Measurements from ENCODE around the gene IL12B. TPM values are rescaled to one million over a fixed set of nuclear protein-coding genes. Genes with fewer than 3 reads are reported as not detected.

Gene IL12B
- total RNA-seq, 2 experiments from 2014 or later = not detected

DNA sequence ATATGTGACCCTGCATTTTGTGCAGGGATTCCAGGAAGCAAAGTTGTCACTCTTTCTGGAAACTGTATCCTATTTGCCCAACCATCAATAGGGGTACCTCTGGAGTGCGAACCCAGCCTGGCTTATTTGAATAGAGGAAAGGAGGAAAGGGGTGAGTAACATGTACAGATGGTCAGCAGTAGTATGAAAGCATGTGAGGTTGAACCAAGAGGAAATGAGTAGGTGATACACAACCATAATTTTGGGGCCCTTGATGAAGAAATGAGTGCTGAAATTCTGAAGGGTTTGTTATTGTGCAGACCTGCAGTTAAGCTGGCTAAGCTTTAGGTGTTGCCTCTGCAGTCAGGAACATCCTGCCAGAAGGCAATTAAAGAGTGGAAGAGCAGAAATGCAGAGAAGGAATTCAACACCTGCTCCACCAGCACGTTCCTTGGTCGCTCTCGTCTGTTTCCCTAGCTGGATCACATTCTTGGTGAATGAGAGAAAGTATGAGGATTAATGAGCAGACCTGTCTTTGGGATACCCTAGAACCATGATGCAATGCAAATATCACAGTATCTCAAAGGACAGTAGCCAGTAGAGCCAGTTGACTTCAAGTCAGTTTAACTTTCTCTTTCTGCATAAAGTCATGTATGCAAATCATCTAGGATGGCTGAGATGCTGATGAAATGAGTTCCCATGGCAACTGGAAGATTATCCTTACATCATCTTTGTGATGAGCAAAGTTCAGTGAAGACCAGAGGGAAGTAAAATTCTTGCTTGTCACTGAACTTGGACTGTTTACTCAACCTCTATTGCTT, 13.2 kb upstream of the IL12B start:
- peaks cover 12% of the 10 kb centered on the region for H3K9me3 Mint-ChIP-seq (ENCODE audit: insufficient read depth)
- ATAC-seq (no peak), DNase-seq (no peak)
- POLR2A ChIA-PET = interaction anchor here (0.7 kb wide), 1 partner anchor 18 kb away, joined by 4 read pairs; no protein-coding TSS in a partner anchor
- peak overlapping the region; percentile 36 for H3K27ac Mint-ChIP-seq
- H3K27me3 Mint-ChIP-seq (ENCODE audit: low read depth) = peaks cover 10% of the 10 kb centered on the region
- H3K4me3 Mint-ChIP-seq = no peak overlapping the region
- H3K4me1 Mint-ChIP-seq (ENCODE audit: low read depth) = peaks cover 43% of the 10 kb centered on the region
- CTCF ChIA-PET = interaction anchor here (1.6 kb wide), 1 partner anchor 11 kb away, joined by 4 read pairs; no protein-coding TSS in a partner anchor
- H3K36me3 Mint-ChIP-seq (ENCODE audit: low read depth) = peaks cover 20% of the 10 kb centered on the region

DNA sequence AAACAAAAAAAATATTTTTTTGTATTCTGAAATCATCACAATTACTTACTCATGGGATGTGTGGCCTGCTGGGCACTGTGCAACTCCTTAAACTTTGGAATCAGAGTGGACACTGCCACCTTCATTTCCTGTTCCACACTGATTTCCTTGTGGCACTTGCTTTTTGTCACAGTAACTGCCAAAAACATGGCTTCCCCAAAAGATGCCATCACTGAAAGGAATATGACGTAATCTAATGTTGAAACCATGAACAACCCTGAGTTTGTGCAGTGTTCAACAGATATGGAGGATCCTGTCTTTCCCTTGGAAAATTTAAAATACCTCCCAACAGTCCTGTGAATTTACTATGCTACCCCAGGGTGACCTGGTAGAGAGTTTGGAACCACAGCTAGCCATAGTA, 12.6 kb upstream of the IL12B start:
- peaks cover 12% of the 10 kb centered on the region for H3K9me3 Mint-ChIP-seq (ENCODE audit: insufficient read depth)
- DNase-seq (no peak), ATAC-seq (no peak)
- H3K36me3 Mint-ChIP-seq (ENCODE audit: low read depth) = peaks cover 23% of the 10 kb centered on the region
- CTCF ChIA-PET = interaction anchor here (1.6 kb wide), 1 partner anchor 11 kb away, joined by 4 read pairs; no protein-coding TSS in a partner anchor
- POLR2A ChIA-PET = interaction anchor here (0.7 kb wide), 1 partner anchor 19 kb away, joined by 4 read pairs; no protein-coding TSS in a partner anchor
- no peak overlapping the region for H3K4me3 Mint-ChIP-seq
- peaks cover 50% of the 10 kb centered on the region for H3K4me1 Mint-ChIP-seq (ENCODE audit: low read depth)
- peaks cover 8% of the 10 kb centered on the region for H3K27me3 Mint-ChIP-seq (ENCODE audit: low read depth)
- no peak overlapping the region for H3K27ac Mint-ChIP-seq

DNA sequence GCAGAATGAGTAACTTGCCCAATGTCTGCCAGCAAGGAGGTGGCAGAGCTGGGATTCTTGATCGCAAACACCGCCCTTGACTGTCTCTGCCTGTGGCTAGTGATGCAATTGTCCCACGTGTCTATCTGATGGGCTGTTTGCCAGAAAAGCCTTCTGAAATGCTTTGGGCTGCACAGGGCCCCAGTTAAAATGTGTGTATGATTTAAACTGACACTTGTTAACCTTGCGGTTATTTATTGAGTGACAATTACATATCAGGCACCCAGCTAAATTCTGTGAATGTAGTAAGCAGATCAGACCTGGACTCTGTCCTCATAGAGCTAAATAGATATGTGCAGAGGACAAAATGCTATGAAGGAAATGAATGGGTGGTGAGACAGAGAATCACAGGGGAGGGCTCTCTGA, 11.6 kb upstream of the IL12B start:
- ATAC-seq = peak; percentile 38
- peak; percentile 65 for DNase-seq
- Mint-ChIP-seq H3K36me3 (ENCODE audit: low read depth) (peaks cover 24% of the 10 kb centered on the region), H3K27ac (peak overlapping the region; percentile 79), H3K9me3 (ENCODE audit: insufficient read depth) (peaks cover 12% of the 10 kb centered on the region), H3K4me1 (ENCODE audit: low read depth) (peaks cover 59% of the 10 kb centered on the region), H3K4me3 (no peak overlapping the region), H3K27me3 (ENCODE audit: low read depth) (peaks cover 6% of the 10 kb centered on the region)
- POLR2A ChIA-PET = interaction anchor here (2.5 kb wide), 1 partner anchor 70 kb away, joined by 12 read pairs; no protein-coding TSS in a partner anchor
- CTCF ChIA-PET = interaction anchor here (1.2 to 1.9 kb wide), 4 partner anchors 10 to 185 kb away, joined by 3 to 6 read pairs (median 4); no protein-coding TSS in a partner anchor

DNA sequence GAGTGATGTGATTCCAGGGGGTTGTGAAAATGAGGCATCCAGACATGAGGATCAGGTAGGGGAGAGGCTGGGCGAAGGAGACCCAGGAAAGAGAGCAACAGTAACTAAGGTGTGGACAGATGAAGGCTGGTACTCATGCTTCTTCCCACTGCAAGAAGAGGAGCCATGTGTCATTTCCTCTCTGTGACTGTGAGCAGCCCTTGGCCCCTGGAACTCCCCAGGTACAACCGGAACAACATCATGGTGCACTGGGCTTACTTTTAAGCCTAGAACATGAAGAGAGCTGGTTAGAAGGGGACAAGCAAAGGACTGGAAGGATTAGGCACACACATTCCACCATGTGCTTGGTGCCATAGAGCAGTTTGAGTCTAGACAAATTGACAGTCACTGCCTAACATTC, 10.9 kb upstream of the IL12B start:
- DNase-seq (no peak), ATAC-seq (peak; percentile 3)
- ChIA-PET POLR2A (interaction anchor here (2.5 kb wide), 1 partner anchor 71 kb away, joined by 12 read pairs; no protein-coding TSS in a partner anchor), CTCF (interaction anchor here (0.8 to 1.9 kb wide), 7 partner anchors 9 to 1597 kb away, joined by 3 to 6 read pairs (median 4); partner anchors contain the start of gene LSM11)
- H3K27me3 Mint-ChIP-seq (ENCODE audit: low read depth) = peaks cover 6% of the 10 kb centered on the region
- peaks cover 29% of the 10 kb centered on the region for H3K36me3 Mint-ChIP-seq (ENCODE audit: low read depth)
- peak overlapping the region; percentile 5 for H3K4me3 Mint-ChIP-seq
- peaks cover 67% of the 10 kb centered on the region for H3K4me1 Mint-ChIP-seq (ENCODE audit: low read depth)
- peaks cover 12% of the 10 kb centered on the region for H3K9me3 Mint-ChIP-seq (ENCODE audit: insufficient read depth)
- H3K27ac Mint-ChIP-seq = peak overlapping the region; percentile 69

DNA sequence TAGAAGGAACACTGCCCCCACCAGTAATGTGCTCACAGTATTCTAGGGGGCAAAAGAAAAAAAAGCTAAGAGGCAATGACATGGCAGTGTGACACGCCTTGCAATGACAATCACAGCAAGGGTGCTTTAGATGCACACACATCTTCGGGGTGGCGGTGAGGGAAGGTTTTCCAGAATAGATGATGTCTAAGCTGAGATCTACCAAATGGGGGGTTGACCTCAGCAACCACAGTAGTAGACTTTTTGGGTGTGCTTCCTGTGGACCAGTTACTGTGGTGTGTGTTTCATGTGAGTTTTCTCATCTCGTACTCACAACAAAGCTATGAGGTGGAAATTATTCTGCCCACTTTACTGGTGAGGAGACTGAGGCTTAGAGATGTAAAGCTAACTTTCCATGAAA, 10.2 kb upstream of the IL12B start:
- ChIA-PET CTCF (interaction anchor here (0.8 to 1.9 kb wide), 7 partner anchors 9 to 1597 kb away, joined by 3 to 6 read pairs (median 4); partner anchors contain the start of gene LSM11), POLR2A (interaction anchor here (2.5 kb wide), 1 partner anchor 72 kb away, joined by 12 read pairs; no protein-coding TSS in a partner anchor)
- Mint-ChIP-seq H3K9me3 (ENCODE audit: insufficient read depth) (peaks cover 12% of the 10 kb centered on the region), H3K27me3 (ENCODE audit: low read depth) (peaks cover 4% of the 10 kb centered on the region), H3K36me3 (ENCODE audit: low read depth) (peaks cover 29% of the 10 kb centered on the region), H3K4me3 (no peak overlapping the region), H3K27ac (peak overlapping the region; percentile 69), H3K4me1 (ENCODE audit: low read depth) (peaks cover 71% of the 10 kb centered on the region)
- DNase-seq (peak; percentile 68), ATAC-seq (peak; percentile 45)

DNA sequence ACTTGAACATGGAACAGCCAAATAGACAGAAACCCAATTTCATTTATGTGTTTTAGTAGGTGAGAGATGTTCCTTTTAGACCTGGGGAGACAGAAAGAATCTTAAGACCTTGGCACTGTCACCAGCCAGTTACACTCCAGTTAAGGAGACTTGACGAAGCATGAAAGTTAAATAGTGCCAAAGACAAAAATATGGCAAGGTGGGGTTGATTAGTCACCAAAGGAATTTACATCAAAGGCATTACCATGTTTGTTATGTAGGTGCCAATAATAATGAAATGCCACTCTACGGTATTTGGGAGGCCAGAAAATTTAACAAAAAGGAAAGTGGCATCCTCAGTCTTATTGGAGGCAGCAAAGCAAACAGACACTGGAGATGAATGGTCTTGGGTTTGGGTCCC, 9.2 kb upstream of the IL12B start:
- H3K36me3 Mint-ChIP-seq (ENCODE audit: low read depth) = peaks cover 29% of the 10 kb centered on the region
- CTCF ChIA-PET = no interaction called here
- POLR2A ChIA-PET = no interaction called here

DNA sequence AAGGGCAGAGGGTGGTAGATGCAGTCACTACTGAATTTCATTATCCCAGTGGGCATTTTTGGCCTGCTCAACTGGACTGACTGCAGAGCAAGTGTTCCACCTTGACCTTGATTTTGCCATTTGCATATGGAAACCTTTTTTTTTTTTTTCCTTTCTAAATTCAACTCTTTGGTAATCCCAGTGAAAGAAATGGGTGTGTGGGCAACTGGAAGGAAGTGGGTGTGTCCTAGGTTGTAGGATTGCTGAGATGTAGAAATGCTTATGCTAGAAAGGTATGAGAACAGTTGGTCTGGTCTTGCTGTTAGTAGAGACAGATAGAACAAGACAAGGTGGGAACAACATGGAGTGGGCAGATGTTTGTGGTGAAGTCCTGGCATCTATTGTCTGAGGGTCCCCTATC, 7.8 kb upstream of the IL12B start:
- Mint-ChIP-seq H3K36me3 (ENCODE audit: low read depth) (peaks cover 19% of the 10 kb centered on the region), H3K27me3 (ENCODE audit: low read depth) (peaks cover 3% of the 10 kb centered on the region), H3K4me1 (ENCODE audit: low read depth) (peaks cover 66% of the 10 kb centered on the region), H3K27ac (peak overlapping the region; percentile 95), H3K4me3 (peak overlapping the region; percentile 45), H3K9me3 (ENCODE audit: insufficient read depth) (no peaks in the 10 kb centered on the region)
- DNase-seq (no peak), ATAC-seq (no peak)
- ChIA-PET CTCF (interaction anchor here (1.9 kb wide), 1 partner anchor 74 kb away, joined by 17 read pairs; no protein-coding TSS in a partner anchor), POLR2A (interaction anchor here (0.7 to 1.2 kb wide), 2 partner anchors 73 to 74 kb away, joined by 3 to 6 read pairs; no protein-coding TSS in a partner anchor)

More for the DNA sequence above, 9.2 kb upstream of the IL12B start:
- Mint-ChIP-seq H3K4me1 (ENCODE audit: low read depth) (peaks cover 71% of the 10 kb centered on the region), H3K27ac (peak overlapping the region; percentile 48), H3K27me3 (ENCODE audit: low read depth) (peaks cover 2% of the 10 kb centered on the region), H3K9me3 (ENCODE audit: insufficient read depth) (peaks cover 6% of the 10 kb centered on the region), H3K4me3 (no peak overlapping the region)
- ATAC-seq = no peak
- DNase-seq = no peak

DNA sequence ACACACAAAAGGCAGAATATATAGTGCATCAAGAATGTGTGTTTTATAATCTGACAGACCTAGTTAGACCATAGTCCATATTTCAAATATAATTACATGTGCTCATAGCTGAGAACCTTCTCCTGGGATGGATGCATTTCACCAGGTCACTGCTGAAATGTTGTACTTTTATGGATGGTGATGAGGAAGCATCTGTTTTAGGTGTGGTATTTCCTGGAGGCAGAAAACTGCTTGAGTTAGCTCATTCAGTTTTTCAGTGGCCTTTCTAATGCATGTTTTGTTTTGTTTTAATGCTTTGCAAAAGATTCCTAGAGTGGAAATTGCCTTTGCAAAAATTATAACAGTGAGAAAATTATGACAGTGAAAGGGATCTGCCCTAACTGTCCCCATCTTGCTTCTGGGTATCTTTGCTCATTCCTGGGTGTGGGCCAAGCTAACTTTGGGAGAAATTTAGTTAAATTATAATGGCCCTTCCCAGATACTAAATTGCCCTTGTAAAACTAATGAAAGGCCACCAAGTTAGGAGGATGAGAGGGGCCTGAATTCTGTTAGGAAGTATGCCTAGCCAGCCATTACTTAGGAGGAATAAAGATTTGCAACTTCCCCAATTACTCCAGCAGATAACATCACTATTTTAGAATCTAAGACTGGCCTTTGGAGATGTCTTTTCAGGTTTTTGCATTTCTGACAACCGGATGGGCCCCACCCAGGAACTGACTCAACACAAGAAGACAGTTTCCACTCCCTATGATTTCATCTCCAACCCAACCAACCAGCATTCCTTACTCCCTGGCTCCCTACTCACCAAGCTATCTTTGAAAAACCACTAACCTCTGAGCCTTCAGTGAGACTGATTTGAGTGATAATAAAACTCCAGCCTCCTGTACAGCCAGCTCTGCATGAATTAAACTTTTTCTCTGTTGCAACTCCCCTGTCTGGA, 7.0 kb upstream of the IL12B start:
- H3K27me3 Mint-ChIP-seq (ENCODE audit: low read depth) = peaks cover 3% of the 10 kb centered on the region
- peak; percentile 73 for ATAC-seq
- peak overlapping the region; percentile 95 for H3K27ac Mint-ChIP-seq
- CTCF ChIA-PET = interaction anchor here (0.7 to 1.9 kb wide), 6 partner anchors 51 to 575 kb away, joined by 3 to 17 read pairs (median 4); no protein-coding TSS in a partner anchor
- peaks cover 17% of the 10 kb centered on the region for H3K36me3 Mint-ChIP-seq (ENCODE audit: low read depth)
- peak overlapping the region; percentile 45 for H3K4me3 Mint-ChIP-seq
- no peaks in the 10 kb centered on the region for H3K9me3 Mint-ChIP-seq (ENCODE audit: insufficient read depth)
- peaks cover 67% of the 10 kb centered on the region for H3K4me1 Mint-ChIP-seq (ENCODE audit: low read depth)
- peak; percentile 75 for DNase-seq
- POLR2A ChIA-PET = interaction anchor here (0.6 to 1.2 kb wide), 4 partner anchors 67 to 94 kb away, joined by 3 to 6 read pairs (median 3); no protein-coding TSS in a partner anchor

DNA sequence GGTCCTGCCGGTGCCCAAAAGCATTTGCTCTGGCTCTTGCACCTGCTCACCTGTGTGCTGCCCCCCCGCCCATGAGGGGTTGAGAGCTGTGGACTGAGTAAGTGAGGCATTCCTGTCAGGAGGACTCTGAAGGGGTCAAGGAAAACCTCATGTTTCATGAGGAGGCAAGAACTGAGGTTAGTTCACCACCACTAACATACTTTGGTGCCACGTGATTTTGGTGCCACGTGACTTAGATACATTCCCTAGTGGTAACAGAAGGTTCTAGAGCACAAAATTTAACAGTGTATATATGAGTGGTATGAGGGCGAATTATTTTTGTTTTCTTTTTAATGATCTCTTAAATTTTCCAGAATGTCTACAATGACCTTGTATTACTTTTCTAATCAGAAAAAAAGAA, 6.3 kb upstream of the IL12B start:
- DNase-seq (no peak), ATAC-seq (no peak)
- Mint-ChIP-seq H3K4me1 (ENCODE audit: low read depth) (peaks cover 67% of the 10 kb centered on the region), H3K27me3 (ENCODE audit: low read depth) (peaks cover 3% of the 10 kb centered on the region), H3K9me3 (ENCODE audit: insufficient read depth) (no peaks in the 10 kb centered on the region), H3K4me3 (no peak overlapping the region), H3K36me3 (ENCODE audit: low read depth) (peaks cover 15% of the 10 kb centered on the region), H3K27ac (peak overlapping the region; percentile 95)
- CTCF ChIA-PET = interaction anchor here (0.7 to 1.9 kb wide), 5 partner anchors 73 to 576 kb away, joined by 3 to 17 read pairs (median 4); no protein-coding TSS in a partner anchor
- POLR2A ChIA-PET = interaction anchor here (0.6 to 0.7 kb wide), 3 partner anchors 52 to 95 kb away, joined by 3 read pairs; no protein-coding TSS in a partner anchor

DNA sequence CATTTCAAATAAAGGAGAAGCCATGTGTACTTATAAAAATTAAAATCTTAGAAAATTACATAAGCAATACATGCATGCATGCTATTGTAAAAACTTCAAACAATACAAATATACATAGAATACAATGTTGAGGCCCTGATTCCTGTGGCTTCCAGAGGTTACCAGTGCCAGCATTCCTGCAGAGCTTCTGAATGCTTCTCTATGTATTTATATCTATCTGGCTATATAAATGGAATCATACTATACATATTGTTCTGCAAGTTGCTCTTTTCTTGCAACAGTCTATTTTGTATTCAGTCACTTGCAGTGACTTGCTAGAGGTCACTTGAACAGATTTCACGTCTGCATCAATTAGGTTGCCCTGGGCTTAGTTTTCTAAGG, 3.2 kb upstream of the IL12B start:
- peaks cover 8% of the 10 kb centered on the region for H3K36me3 Mint-ChIP-seq (ENCODE audit: low read depth)
- ChIA-PET CTCF (interaction anchor here (1.2 to 1.7 kb wide), 2 partner anchors 11 to 76 kb away, joined by 3 read pairs; no protein-coding TSS in a partner anchor), POLR2A (no interaction called here)
- H3K4me3 Mint-ChIP-seq = no peak overlapping the region
- H3K9me3 Mint-ChIP-seq (ENCODE audit: insufficient read depth) = no peaks in the 10 kb centered on the region
- H3K27me3 Mint-ChIP-seq (ENCODE audit: low read depth) = peaks cover 16% of the 10 kb centered on the region
- DNase-seq = no peak
- H3K4me1 Mint-ChIP-seq (ENCODE audit: low read depth) = peaks cover 55% of the 10 kb centered on the region
- ATAC-seq = no peak
- no peak overlapping the region for H3K27ac Mint-ChIP-seq

Data from activated CD8-positive, alpha-beta T cell treated with anti-CD3 and anti-CD28 coated beads, Interleukin-2, amount 10 ng/mL, durations not matched to agents 7 days and 5 days (primary cell).